Choroid plexus epithelial cell (primary cell): ENCODE results near the gene MEMO1.
"Not testable (repeated sequence)": the region's sequence is repeated elsewhere in the genome, so short reads cannot be mapped to it uniquely, and the experiment has no call there.

Experiments
- DNase-seq: peaks from one replicate; pipeline ENCODE4 v3.0.0-alpha.2; 2010; ENCODE audit warnings: low read depth
- H3K4me3 ChIP-seq: 2 replicates; pipeline ENCODE4 v1.5.1; 2011; ENCODE audit warnings: low read depth, mild to moderate bottlenecking, control low read depth, low read length, moderate library complexity
- CTCF ChIP-seq: conservative IDR thresholded peaks from 2 replicates; pipeline ENCODE4 v1.5.1; 2011; ENCODE audit warnings: low read depth, mild to moderate bottlenecking, control low read depth, inconsistent platforms, low read length, moderate library complexity

The MEMO1 gene

DNA sequence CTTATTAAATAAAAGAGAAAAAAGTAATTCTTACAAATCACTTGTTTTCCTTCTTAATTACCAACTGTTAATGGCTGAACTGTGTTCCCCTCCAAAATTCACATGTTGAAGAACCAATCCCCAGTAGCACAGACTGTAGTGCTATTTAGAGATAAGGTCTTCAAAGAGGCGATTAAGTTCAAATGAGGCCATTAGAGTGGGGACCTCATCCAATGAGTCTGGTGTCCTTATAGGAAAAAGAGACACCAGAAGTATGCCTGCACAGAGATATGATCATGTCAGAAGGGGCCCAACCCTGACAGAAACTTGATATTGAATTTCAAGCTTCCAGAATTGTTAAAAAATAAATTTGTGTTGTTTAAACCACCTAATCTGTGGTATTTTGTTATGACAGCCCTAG lies 89.8 kb downstream of the MEMO1 start:
- no peak for TF ChIP-seq CTCF
- no peak for DNase-seq
- no peak overlapping the region for H3K4me3 ChIP-seq

DNA sequence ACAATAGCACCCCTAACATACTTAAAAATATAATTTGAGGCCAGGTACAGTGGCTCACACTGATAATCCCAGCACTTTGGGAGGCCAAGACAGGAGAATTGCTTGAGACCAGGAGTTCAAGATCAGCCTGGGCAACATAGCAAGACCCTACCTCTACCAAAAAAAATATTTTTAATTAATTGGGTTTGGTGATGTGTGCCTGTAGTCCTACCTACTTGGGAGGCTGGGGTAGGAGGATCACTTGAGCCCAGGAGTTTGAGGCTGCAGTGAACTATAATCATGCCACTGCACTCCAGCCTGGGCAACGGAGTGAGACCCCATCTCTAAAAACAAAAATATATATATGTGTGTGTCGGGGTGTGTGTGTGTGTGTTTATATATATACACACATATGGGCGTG lies 91.3 kb downstream of the MEMO1 start:
- no peak for DNase-seq
- no peak for TF ChIP-seq CTCF
- no peak overlapping the region for H3K4me3 ChIP-seq

DNA sequence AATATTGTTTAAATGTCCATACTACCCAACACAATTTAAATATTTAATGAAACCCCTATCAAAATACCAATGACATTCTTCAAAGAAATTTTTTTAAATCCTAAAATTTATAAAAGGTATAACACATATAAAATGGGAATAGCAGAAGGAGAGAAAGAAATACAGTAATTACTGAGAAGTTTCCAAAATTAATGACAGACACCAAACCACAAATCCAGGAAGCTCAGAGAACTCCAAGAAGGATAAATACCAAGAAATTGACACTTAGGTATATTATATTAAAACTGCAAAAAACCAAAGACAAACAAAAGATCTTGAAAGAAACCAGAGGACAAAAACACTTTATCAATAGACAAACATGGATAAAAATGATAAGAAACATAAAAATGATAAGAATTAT lies 101.1 kb downstream of the MEMO1 start:
- TF ChIP-seq CTCF, result no peak
- no peak for DNase-seq
- H3K4me3 ChIP-seq, result no peak overlapping the region

DNA sequence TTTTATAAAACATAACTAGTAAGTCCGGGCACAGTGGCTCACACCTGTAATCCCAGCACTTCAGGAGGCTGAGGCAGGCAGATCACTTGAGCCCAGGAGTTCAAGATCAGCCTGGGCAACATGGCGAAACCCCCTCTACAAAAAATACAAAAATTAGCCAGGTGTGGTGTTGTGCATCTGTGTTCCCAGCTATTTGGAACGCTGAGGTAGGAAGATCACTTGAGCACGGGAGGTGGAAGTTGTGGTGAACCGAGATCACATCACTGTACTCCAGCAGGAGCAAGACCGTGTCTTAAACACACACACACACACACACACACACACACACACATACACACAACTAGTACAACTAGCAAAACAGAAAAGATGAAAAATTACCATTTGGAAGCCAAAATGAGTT lies 103.3 kb downstream of the MEMO1 start:
- not testable (repeated sequence) for DNase-seq, H3K4me3 ChIP-seq

DNA sequence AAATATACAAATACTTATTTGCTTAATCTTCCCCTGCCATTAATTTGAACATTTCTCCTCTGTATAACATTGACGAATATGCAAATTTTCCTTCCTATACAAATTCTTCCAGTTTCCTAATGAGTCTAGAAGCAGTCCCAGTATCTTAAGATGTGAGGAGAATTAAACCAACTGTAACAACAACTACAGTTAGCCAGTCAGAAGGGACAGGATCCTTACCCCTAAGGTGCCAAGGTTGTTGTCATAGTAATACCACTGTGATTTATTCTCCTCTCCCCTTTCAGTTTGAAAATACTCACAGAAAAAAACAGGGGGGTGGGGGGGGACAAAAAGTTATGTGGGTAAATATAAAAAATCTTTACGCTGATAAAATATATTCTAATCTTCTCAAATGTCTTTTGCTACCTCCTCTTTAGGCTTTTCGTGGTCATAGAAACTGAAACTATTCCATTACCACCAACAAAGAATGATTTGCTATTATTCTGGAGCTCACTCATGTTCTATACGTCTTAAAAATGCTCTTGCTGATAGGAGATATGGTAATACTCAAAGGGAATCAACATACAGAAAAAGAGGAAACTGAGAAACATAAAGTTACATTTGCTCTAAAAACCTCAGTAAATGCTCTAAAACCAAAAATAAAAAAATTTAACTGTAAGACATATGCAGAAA lies 107.6 kb downstream of the MEMO1 start:
- TF ChIP-seq CTCF, result no peak
- no peak for DNase-seq
- H3K4me3 ChIP-seq, result no peak overlapping the region

DNA sequence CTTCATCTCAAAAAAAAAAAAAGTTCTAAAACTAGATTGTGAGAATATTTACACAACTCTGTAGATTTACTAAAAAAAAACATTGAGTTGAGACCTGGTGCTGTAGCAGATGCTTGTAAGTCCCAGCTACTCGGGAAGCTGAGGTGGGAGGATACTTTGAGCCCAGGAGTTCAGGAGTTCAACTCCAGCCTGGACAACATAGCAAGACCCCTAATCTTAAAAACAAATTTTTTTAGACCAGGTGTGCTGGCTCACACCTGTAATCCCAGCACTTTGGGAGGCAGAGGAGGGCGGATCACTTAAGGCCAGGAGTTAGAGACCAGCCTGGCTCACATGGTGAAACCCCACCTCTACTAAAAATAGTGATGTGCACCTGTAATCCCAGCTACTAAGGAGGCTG lies 108.9 kb downstream of the MEMO1 start:
- no peak overlapping the region for H3K4me3 ChIP-seq
- TF ChIP-seq CTCF, result no peak
- no peak for DNase-seq

DNA sequence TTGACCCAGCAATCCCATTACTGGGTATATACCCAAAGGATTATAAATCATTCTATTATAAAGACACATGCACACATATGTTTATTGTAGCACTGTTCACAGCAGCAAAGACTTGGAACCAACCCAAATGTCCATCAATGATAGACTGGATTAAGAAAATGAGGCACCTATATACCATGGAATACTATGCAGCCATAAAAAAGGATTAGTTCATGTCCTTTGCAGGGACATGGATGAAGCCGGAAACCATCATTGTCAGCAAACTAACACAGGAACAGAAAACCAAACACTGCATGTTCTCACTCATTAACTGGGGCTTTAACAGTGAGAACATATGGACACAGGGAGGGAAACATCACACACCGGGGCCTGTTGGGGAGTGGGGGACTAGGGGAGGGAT lies 110.7 kb downstream of the MEMO1 start:
- not testable (repeated sequence) for DNase-seq, H3K4me3 ChIP-seq

DNA sequence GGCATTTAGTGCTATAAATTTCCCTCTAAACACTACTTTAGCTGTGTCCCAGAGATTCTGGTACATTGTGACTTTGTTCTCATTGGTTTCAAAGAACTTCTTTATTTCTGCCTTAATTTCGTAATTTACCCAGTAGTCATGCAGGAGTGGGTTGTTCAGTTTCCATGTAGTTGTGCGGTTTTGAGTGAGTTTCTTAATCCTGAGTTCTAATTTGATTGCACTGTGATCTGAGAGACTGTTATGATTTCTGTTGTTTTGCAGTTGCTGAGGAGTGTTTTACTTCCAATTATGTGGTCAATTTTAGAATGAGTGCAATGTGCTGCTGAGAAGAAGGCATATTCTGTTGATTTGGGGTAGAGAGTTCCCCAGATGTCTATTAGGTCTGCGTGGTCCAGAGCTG lies 112.5 kb downstream of the MEMO1 start:
- not testable (repeated sequence) for DNase-seq, H3K4me3 ChIP-seq

DNA sequence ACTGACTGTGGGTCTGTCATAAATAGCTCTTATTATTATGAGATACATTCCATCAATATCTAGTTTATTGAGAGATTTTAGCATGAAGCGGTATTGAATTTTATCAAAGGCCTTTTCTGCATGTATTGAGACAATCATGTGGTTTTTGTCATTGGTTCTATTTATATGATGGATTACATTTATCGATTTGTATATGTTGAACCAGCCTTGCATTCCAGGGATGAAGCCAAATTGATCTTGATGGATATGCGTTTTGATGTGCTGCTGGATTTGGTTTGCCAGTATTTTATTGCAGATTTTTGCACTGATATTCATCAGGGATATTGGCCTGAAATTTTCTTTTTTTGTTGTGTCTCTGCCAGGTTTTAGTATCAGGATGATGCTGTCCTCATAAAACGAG lies 113.5 kb downstream of the MEMO1 start:
- DNase-seq, H3K4me3 ChIP-seq: not testable (repeated sequence)
